B cell (primary cell): Measurements from ENCODE around the gene CD6. TPM values are rescaled to one million over a fixed set of nuclear protein-coding genes. Genes with fewer than 3 reads are reported as not detected.

Experiments used
- ATAC-seq: fragments of 200-7000 bp; cut with Tn5 transposase; one replicate; pipeline ENCODE4 v1.10.0; 2021; ENCODE audit warnings: low read depth, mild to moderate bottlenecking, moderate number of reproducible peaks, moderate library complexity
- CTCF ChIA-PET: fragments of 350-600 bp; sonication (Branson Sonifier 250); formaldehyde crosslinking; loops from one replicate; lab custom pipeline; 2021; ENCODE audit warnings: antibody characterized with exemption, inconsistent platforms; lab: Charles Lee
- POLR2A ChIA-PET: fragments of 350-600 bp; sonication (Branson Sonifier 250); formaldehyde crosslinking; loops from one replicate; lab custom pipeline; 2021; ENCODE audit warnings: antibody characterized with exemption; lab: Charles Lee
- DNase-seq: peaks from one replicate; pipeline ENCODE4 v3.0.0; 2013
- H2AFZ ChIP-seq: 2 replicates; pipeline ENCODE4 v1.6.1; 2012; ENCODE audit warnings: mild to moderate bottlenecking, low read depth, low read length; ENCODE audit not compliant: insufficient read depth, poor library complexity, severe bottlenecking
- H3K27ac ChIP-seq, 2 donors: 1 replicate in 1 of 2; 2 replicates in 1 of 2; pipeline ENCODE4 v1.5.1; 2012 to 2013; ENCODE audit warnings: low read length in 2 of 2, mild to moderate bottlenecking in 2 of 2, moderate library complexity in 1 of 2
- H3K27me3 ChIP-seq, 4 experiments: fragments of 200-600 bp in 1 of 4; sonication (generic) in 1 of 4; replicated peaks in 1 of 4; 1 replicate in 2 of 4; 2 replicates in 2 of 4; pipeline versions ENCODE4 v1.6.1 to v1.7.0; 2013 to 2016; ENCODE audit warnings: low read length in 3 of 4, mild to moderate bottlenecking in 2 of 4, mixed read lengths in 1 of 4, moderate library complexity in 1 of 4; ENCODE audit not compliant: insufficient read depth in 4 of 4, control insufficient read depth in 3 of 4; ENCODE audit errors: control extremely low read depth in 1 of 4
- H3K36me3 ChIP-seq, 2 experiments: replicated peaks in 1 of 2; 1 replicate in 1 of 2; 2 replicates in 1 of 2; pipeline versions ENCODE4 v1.6.1 to v1.7.1; 2013; ENCODE audit warnings: low read length in 1 of 2; ENCODE audit not compliant: insufficient read depth in 2 of 2, control insufficient read depth in 1 of 2; ENCODE audit errors: control extremely low read depth in 1 of 2, extremely low read depth in 1 of 2
- H3K4me1 ChIP-seq, 2 donors: fragments of 200-600 bp in 1 of 2; sonication (generic) in 1 of 2; 1 replicate in 1 of 2; 2 replicates in 1 of 2; pipeline versions ENCODE4 v1.5.1 to v1.6.1; 2013 to 2017; ENCODE audit warnings: low read length in 2 of 2; ENCODE audit not compliant: control insufficient read depth in 2 of 2, insufficient read depth in 2 of 2
- H3K4me2 ChIP-seq: replicated peaks from 2 replicates; pipeline ENCODE3; 2012; ENCODE audit warnings: mild to moderate bottlenecking, low read depth, low read length; ENCODE audit not compliant: poor library complexity, severe bottlenecking
- H3K4me3 ChIP-seq, 5 experiments: fragments of 200-600 bp in 1 of 5; sonication (generic) in 1 of 5; 1 replicate in 3 of 5; 2 replicates in 2 of 5; pipeline versions ENCODE4 v1.5.1 to v1.7.0; 2011 to 2016; ENCODE audit warnings: low read length in 4 of 5, mild to moderate bottlenecking in 4 of 5, low read depth in 2 of 5, control low read depth in 1 of 5, moderate library complexity in 1 of 5; ENCODE audit not compliant: insufficient read depth in 1 of 5; ENCODE audit errors: control extremely low read depth in 1 of 5, extremely low read depth in 1 of 5
- H3K79me2 ChIP-seq: fragments of 200-600 bp; sonication (generic); one replicate; pipeline ENCODE4 v1.6.0; 2016; ENCODE audit warnings: low read length; ENCODE audit not compliant: control insufficient read depth, insufficient read depth
- H3K9ac ChIP-seq: fragments of 200-600 bp; sonication (generic); 2 replicates; pipeline ENCODE4 v1.6.1; 2017; ENCODE audit warnings: mild to moderate bottlenecking, low read length, moderate library complexity
- H3K9me3 ChIP-seq, 3 donors: one replicate each; pipeline versions ENCODE4 v1.6.1 to v1.7.1; 2013; ENCODE audit warnings: low read length in 2 of 3; ENCODE audit not compliant: control insufficient read depth in 2 of 3, insufficient read depth in 1 of 3; ENCODE audit errors: control extremely low read depth in 1 of 3
- H4K20me1 ChIP-seq: 2 replicates; pipeline ENCODE4 v1.6.0; 2012; ENCODE audit warnings: mild to moderate bottlenecking, low read length; ENCODE audit not compliant: insufficient read depth, control insufficient read depth, poor library complexity, severe bottlenecking
- H3K27ac Mint-ChIP-seq: one replicate; pipeline ENCODE4 v1.8.0; 2021; ENCODE audit warnings: mixed read lengths
- H3K27me3 Mint-ChIP-seq: one replicate; pipeline ENCODE4 v1.8.0; 2021; ENCODE audit warnings: mixed read lengths
- H3K4me1 Mint-ChIP-seq: one replicate; pipeline ENCODE4 v1.8.0; 2021; ENCODE audit warnings: mixed read lengths
- H3K4me3 Mint-ChIP-seq: one replicate; pipeline ENCODE4 v1.8.0; 2021; ENCODE audit warnings: mixed read lengths
- H3K9me3 Mint-ChIP-seq: one replicate; pipeline ENCODE4 v1.8.0; 2022; ENCODE audit warnings: mixed read lengths; ENCODE audit not compliant: insufficient read depth
- EZH2 ChIP-seq: IDR thresholded peaks from 2 replicates; pipeline ENCODE4 v1.6.1; 2012; ENCODE audit warnings: borderline replicate concordance, low read depth, mild to moderate bottlenecking, moderate library complexity, low read length; ENCODE audit not compliant: insufficient read depth, poor library complexity, severe bottlenecking
- WGBS: methylation state at CpG from one replicate; pipeline ENCODE4 v1.1.5; 2013; ENCODE audit warnings: missing lambda C conversion rate; ENCODE audit not compliant: insufficient coverage; 5-methylcytosine and 5-hydroxymethylcytosine counted together
- intact Hi-C: fragments of 100-400 bp; cut with micrococcal nuclease; formaldehyde crosslinking; loops from one replicate; pipeline ENCODE4 v1.10.0; 2022
- polyA plus RNA-seq: library from polyadenylated mRNA; depleted of rRNA; stranded (reverse); fragments of >200 nt; gene quantifications from 2 replicates; pipeline ENCODE4 v1.2.3, GENCODE V29; 2012
- total RNA-seq, 2 donors: library from RNA; stranded (reverse); fragments of 120-200 nt in 1 of 2; gene quantifications; 1 replicate in 1 of 2; 2 replicates in 1 of 2; pipeline versions ENCODE4 v1.2.3 to v1.2.4, GENCODE V29; 2013 to 2022
- TF ChIP-seq, protein P1 (sequence below): fragments of 200-600 bp; IDR thresholded peaks from one replicate; pipeline ENCODE4 v1.8.0; 2022; ENCODE audit warnings: antibody characterized with exemption, mild to moderate bottlenecking

Gene CD6
- total and polyA plus RNA-seq, 2 donors (not counting 1 experiment from before 2014, with no cell fraction given): 9.3 to 13.6 TPM

DNA sequence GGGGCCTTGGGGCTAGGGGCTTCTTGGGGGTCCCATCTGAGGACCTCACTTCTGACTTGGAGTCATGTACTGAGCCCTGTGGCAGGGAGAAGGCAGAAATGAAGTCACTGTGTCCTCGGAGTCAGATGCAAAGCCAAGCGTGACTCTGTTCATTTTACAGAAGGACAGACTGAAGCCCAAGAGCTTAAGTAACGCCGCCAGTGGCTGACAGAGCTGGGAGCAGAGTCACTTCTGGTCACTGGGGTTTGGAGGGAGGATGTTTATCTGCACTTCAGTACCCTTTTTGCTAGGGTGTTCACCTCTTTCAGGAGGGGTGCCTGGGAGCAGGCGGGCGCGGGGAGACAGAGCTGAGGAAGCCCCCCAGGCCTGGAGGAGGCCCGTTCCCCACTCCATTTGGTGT lies 10.7 kb downstream of the CD6 start:
- Mint-ChIP-seq H3K27ac (no peak overlapping the region), H3K9me3 (no peaks in the 10 kb centered on the region), H3K4me1 (peaks cover 37% of the 10 kb centered on the region), H3K4me3 (no peak overlapping the region), H3K27me3 (no peaks in the 10 kb centered on the region)
- H3K79me2 ChIP-seq: peaks cover 4% of the 10 kb centered on the region
- no peak overlapping the region for H2AFZ ChIP-seq
- H3K27ac ChIP-seq: no peak overlapping the region
- ATAC-seq (no peak), DNase-seq (no peak)
- H3K36me3 ChIP-seq: no peaks in the 10 kb centered on the region
- no peaks in the 10 kb centered on the region for H3K9me3 ChIP-seq
- intact Hi-C loops: no loop called here
- WGBS: 87% methylated on average over 7 of the region's 8 CpGs
- peaks cover 22 to 35% of the 10 kb centered on the region in 2 donors for H3K4me1 ChIP-seq
- CTCF ChIA-PET: interaction anchor here (1.6 kb wide), 1 partner anchor 12 kb away, joined by 6 read pairs; no protein-coding TSS in a partner anchor
- no peaks in the 10 kb centered on the region for H4K20me1 ChIP-seq
- TF ChIP-seq, protein P1, sequence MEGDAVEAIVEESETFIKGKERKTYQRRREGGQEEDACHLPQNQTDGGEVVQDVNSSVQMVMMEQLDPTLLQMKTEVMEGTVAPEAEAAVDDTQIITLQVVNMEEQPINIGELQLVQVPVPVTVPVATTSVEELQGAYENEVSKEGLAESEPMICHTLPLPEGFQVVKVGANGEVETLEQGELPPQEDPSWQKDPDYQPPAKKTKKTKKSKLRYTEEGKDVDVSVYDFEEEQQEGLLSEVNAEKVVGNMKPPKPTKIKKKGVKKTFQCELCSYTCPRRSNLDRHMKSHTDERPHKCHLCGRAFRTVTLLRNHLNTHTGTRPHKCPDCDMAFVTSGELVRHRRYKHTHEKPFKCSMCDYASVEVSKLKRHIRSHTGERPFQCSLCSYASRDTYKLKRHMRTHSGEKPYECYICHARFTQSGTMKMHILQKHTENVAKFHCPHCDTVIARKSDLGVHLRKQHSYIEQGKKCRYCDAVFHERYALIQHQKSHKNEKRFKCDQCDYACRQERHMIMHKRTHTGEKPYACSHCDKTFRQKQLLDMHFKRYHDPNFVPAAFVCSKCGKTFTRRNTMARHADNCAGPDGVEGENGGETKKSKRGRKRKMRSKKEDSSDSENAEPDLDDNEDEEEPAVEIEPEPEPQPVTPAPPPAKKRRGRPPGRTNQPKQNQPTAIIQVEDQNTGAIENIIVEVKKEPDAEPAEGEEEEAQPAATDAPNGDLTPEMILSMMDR: no peak
- no peak for TF ChIP-seq EZH2
- H3K4me3 ChIP-seq: no peak overlapping the region
- POLR2A ChIA-PET: no interaction called here
- H3K9ac ChIP-seq: no peak overlapping the region
- no peaks in the 10 kb centered on the region for H3K27me3 ChIP-seq
- H3K4me2 ChIP-seq: no peak overlapping the region

DNA sequence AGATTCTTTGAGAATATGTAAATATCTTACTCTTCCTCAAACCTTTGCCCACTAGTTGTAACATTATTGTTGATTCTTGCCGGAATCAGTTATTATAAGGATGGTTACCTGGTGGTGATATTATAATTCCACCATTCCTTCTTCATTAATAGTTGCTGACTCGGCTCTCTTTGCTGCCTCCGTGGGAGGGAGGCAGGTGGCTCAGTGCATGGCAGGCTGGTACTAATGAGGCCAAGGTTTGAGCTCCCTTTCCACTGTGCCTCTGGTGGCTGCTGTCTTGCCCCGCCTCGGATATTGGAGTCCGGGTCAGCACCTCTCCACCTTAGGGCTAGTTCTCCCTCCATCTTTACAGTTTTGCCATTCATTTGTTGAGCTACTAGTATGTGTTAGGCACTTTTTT lies 12.7 kb downstream of the CD6 start:
- ChIA-PET POLR2A (no interaction called here), CTCF (interaction anchor here (1.4 to 2.2 kb wide), 2 partner anchors 9 to 12 kb away, joined by 4 to 8 read pairs; partner anchors contain the start of gene CD6)
- Histone ChIP-seq H3K4me1 (peaks cover 17 to 36% of the 10 kb centered on the region in 2 donors), H3K27ac (no peak overlapping the region), H4K20me1 (no peaks in the 10 kb centered on the region), H3K4me2 (no peak overlapping the region), H3K36me3 (no peaks in the 10 kb centered on the region), H3K79me2 (peaks cover 9% of the 10 kb centered on the region), H3K27me3 (no peaks in the 10 kb centered on the region), H3K9ac (no peak overlapping the region), H2AFZ (no peak overlapping the region), H3K9me3 (no peaks in the 10 kb centered on the region), H3K4me3 (no peak overlapping the region)
- ATAC-seq (no peak), DNase-seq (no peak)
- WGBS: 73% methylated on average over 2 of the region's 6 CpGs
- Mint-ChIP-seq H3K27me3 (no peaks in the 10 kb centered on the region), H3K9me3 (no peaks in the 10 kb centered on the region), H3K27ac (no peak overlapping the region), H3K4me3 (no peak overlapping the region), H3K4me1 (peaks cover 31% of the 10 kb centered on the region)
- TF ChIP-seq, protein P1: no peak
- TF ChIP-seq EZH2: no peak
- intact Hi-C loops: no loop called here
